ENCODE measurements around the gene KCNN3.

KCNN3 gene

DNA sequence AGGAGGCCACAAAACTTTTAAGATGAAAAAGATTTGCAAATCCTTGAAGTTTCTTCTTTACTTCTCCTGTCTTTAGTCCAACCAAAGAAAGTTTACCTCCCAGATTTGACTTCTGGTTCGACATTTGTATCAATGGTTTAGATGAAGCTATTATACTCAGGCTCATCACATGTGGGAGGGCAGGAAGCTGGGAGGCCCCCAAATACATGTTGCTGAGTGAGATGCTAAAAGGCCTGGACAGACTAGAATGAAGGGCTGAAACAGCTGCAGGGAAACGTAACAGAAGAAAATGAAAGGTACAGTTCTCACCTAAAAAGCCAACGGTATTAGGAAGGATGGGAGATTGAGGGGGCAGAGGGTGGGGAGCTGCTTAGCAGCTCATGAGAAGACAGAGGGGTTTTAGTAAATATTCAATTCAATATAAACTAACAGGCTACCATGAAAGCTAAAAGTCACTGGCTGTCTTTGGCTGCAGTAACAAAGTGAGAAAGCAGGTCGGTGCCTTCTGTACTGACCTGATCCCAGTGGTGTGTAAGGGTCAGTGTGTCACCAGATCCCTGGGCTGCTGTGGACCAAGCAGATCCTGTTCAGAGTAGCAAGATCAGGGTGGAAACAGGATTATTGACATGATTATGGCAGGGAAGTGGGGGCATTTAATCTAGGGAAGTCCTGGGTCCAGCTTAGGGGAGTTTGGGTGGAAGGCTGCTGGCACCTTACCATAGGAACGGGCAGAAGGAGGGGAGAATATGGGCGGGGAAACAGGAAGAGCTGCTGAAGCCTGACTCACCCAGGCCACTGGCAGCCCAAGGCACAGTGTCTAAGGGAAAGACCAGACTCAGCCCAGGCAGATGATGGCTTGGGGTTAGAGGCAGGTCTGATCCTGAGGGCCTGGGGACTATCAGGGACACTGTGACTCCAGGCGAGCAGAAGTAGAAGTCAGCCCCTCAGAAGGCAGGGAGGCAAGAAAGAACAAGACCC, 60.4 kb downstream of the KCNN3 start:
- DNase-seq (ENCODE audit: insufficient read length) (no peak), FAIRE-seq (peak; percentile 89)
- TF ChIP-seq TAF1 (IDR thresholded peaks at IDR 0.05; ENCODE audit: borderline replicate concordance, low read depth, low read length), result no peak
- TF ChIP-seq POLR2AphosphoS5 (IDR thresholded peaks at IDR 0.05; ENCODE audit: low read depth, low read length), result no peak
- no peak for TF ChIP-seq POLR2A (IDR thresholded peaks at IDR 0.05; ENCODE audit: low read depth, low read length)

GRCh38 chr1:154808909-154809262, 61.2 kb downstream of the KCNN3 start:
- TF ChIP-seq TAF1 (IDR thresholded peaks at IDR 0.05; ENCODE audit: borderline replicate concordance, low read depth, low read length) (no peak), POLR2A (IDR thresholded peaks at IDR 0.05; ENCODE audit: low read depth, low read length) (no peak), POLR2AphosphoS5 (IDR thresholded peaks at IDR 0.05; ENCODE audit: low read depth, low read length) (no peak)
- FAIRE-seq (peak; percentile 56), DNase-seq (ENCODE audit: insufficient read length) (no peak)

DNA sequence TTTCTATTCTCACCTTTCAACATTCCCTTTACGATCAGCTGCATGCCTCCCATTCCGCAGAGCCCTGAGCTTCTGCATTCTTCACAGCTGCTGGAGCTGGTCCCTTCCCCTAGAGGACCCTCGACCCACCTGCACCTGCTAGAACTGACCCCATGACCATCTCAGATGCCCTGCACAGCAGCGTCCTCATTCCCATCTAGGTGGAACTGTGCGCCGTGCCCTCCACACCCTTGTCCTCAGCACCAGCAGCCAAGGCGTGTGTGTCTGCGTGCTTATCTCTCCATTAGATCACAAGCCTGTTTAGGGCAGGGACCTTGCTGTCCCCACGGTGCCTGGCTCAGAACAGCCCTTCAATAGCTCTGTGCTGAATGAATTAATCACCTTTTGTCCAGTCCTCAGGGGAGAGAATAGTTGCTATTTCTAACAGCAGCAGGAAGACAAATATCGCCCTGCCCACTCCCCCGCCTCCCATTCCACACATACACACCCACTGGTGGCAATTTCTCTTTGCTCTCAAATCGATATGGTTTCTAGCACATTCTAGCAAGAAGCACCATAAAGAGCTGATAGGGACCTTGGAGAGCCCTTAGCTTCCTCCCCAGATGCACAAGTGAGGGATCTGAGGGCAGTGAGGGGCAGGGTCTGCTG, 61.7 kb downstream of the KCNN3 start:
- TF ChIP-seq TAF1 (IDR thresholded peaks at IDR 0.05; ENCODE audit: borderline replicate concordance, low read depth, low read length), result no peak
- TF ChIP-seq POLR2A (IDR thresholded peaks at IDR 0.05; ENCODE audit: low read depth, low read length), result no peak
- TF ChIP-seq POLR2AphosphoS5 (IDR thresholded peaks at IDR 0.05; ENCODE audit: low read depth, low read length), result no peak
- DNase-seq (ENCODE audit: insufficient read length) (no peak), FAIRE-seq (peak; percentile 44)

- FAIRE-seq (peak; percentile 100), DNase-seq (ENCODE audit: insufficient read length) (peak; percentile 60)
- TF ChIP-seq TAF1 (IDR thresholded peaks at IDR 0.05; ENCODE audit: borderline replicate concordance, low read depth, low read length) (no peak), POLR2A (IDR thresholded peaks at IDR 0.05; ENCODE audit: low read depth, low read length) (no peak), POLR2AphosphoS5 (IDR thresholded peaks at IDR 0.05; ENCODE audit: low read depth, low read length) (no peak)
These were observed 63.0 kb downstream of the KCNN3 start for GRCh38 chr1:154807048-154807591.

- no peak for TF ChIP-seq TAF1 (IDR thresholded peaks at IDR 0.05; ENCODE audit: borderline replicate concordance, low read depth, low read length)
- no peak for TF ChIP-seq POLR2A (IDR thresholded peaks at IDR 0.05; ENCODE audit: low read depth, low read length)
- TF ChIP-seq POLR2AphosphoS5 (IDR thresholded peaks at IDR 0.05; ENCODE audit: low read depth, low read length), result no peak
- no peak for DNase-seq (ENCODE audit: insufficient read length)
- FAIRE-seq, result no peak
These were observed 63.7 kb downstream of the KCNN3 start for GRCh38 chr1:154806333-154806732.

- DNase-seq (ENCODE audit: insufficient read length) (no peak), FAIRE-seq (peak; percentile 30)
- no peak for TF ChIP-seq POLR2AphosphoS5 (IDR thresholded peaks at IDR 0.05; ENCODE audit: low read depth, low read length)
- no peak for TF ChIP-seq POLR2A (IDR thresholded peaks at IDR 0.05; ENCODE audit: low read depth, low read length)
- no peak for TF ChIP-seq TAF1 (IDR thresholded peaks at IDR 0.05; ENCODE audit: borderline replicate concordance, low read depth, low read length)
These were observed 66.8 kb downstream of the KCNN3 start for GRCh38 chr1:154802982-154803920.

DNA sequence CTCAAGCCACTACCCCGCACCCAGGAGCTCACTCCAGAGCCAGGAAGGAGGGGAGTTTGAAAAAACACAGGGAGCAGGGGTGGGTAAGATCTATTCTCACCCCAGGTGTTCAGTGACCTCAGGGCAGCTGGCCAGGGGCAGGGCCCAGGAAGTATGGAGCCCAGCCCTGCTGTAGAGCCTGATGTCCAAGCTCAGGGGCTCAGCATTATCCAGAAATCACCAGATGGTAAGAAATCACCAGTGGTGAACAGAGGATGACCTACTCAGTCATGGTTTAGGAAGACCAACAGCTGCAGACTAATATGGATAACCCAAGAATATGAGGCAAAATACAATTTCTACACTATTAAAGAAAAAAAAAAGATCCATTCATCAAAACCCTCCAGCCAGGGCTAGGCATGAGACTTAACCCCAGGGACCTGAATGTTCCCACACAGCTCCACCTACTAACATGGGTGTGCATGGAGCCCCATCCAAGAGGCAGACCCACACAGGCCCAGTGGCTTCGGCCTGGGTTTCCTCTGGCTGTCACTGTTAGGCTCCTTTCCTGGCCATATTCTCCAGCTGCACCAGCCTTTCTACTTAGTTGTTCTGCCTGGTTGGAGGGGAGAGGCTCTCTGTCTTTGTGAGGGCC, 67.6 kb downstream of the KCNN3 start:
- TF ChIP-seq POLR2A (IDR thresholded peaks at IDR 0.05; ENCODE audit: low read depth, low read length), result no peak
- FAIRE-seq, result no peak

DNA sequence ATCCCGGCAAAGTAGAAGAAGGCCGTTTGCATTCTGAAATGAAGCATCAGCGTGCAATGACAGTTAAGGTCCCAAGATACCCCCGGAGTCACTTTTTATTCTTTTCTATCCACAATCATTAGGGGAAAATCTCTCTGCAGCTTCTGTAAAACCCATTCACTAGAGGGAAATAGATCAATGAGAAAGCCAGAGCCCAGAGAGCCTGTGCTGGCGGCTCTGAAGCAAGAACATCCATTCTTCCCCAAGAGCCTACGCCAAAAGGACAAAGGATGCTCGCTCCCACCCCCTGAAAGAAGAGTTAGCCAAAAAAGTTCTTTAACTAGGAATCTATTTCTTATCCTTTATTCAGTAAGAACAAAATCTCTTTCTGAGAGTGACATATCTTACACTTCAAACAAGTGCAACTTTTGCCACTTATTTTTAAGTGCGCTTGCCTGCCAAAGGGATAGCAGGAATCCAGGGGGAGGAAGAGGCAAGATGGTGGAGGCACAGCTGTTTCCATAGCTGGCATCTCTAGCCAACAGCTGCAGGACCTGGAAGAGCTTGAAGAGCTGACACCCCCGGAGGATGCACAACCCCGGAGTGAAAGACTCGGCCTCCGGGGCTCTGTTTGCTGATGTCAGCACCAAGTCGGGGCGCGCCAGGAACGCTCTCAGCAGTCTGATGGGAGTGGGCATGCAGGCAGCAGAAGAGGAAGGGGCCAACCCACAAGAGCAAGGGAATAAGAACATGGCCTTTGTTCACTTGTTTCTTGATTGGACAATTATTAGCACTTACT, 68.7 kb downstream of the KCNN3 start:
- no peak for DNase-seq (ENCODE audit: insufficient read length)
- no peak for FAIRE-seq
- TF ChIP-seq POLR2AphosphoS5 (IDR thresholded peaks at IDR 0.05; ENCODE audit: low read depth, low read length) (no peak), TAF1 (IDR thresholded peaks at IDR 0.05; ENCODE audit: borderline replicate concordance, low read depth, low read length) (no peak), POLR2A (IDR thresholded peaks at IDR 0.05; ENCODE audit: low read depth, low read length) (no peak)

More for the DNA sequence above, 67.6 kb downstream of the KCNN3 start:
- DNase-seq (ENCODE audit: insufficient read length), result no peak

DNA sequence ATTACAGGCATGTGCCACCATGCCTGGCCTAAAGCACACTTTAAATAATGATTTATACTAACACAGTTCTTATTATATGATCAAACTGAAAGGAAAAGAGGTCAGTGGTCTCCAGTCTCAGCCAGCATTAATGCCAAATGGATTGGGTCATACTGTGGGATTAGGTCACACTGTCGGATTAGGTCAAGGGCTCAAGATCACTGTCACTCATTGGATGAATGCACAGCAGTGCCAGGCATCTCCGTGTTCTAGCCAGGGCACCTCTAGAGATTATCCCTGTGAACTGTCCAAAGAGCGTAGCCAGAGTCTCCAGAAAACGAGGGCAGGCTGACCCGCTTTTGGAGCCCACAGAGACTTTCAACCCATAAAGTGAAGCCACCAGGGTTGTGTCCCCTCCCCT, 70.9 kb downstream of the KCNN3 start:
- DNase-seq (ENCODE audit: insufficient read length) (no peak), FAIRE-seq (no peak)
- TF ChIP-seq POLR2AphosphoS5 (IDR thresholded peaks at IDR 0.05; ENCODE audit: low read depth, low read length) (no peak), POLR2A (IDR thresholded peaks at IDR 0.05; ENCODE audit: low read depth, low read length) (no peak), TAF1 (IDR thresholded peaks at IDR 0.05; ENCODE audit: borderline replicate concordance, low read depth, low read length) (no peak)

- TF ChIP-seq POLR2AphosphoS5 (IDR thresholded peaks at IDR 0.05; ENCODE audit: low read depth, low read length), result no peak
- TF ChIP-seq POLR2A (IDR thresholded peaks at IDR 0.05; ENCODE audit: low read depth, low read length), result no peak
- no peak for TF ChIP-seq TAF1 (IDR thresholded peaks at IDR 0.05; ENCODE audit: borderline replicate concordance, low read depth, low read length)
- DNase-seq (ENCODE audit: insufficient read length), result no peak
- no peak for FAIRE-seq
These were observed 71.4 kb downstream of the KCNN3 start for GRCh38 chr1:154798645-154799044.
